HepG2 (cell line): ENCODE results near the gene SCN9A. TPM values are rescaled to one million over a fixed set of nuclear protein-coding genes. Genes with fewer than 3 reads are reported as not detected.

Experiments
- ARID2 ChIP-seq: sonication (generic); formaldehyde crosslinking; IDR thresholded peaks from 2 replicates; pipeline ENCODE4 v1.8.1; 2022; ENCODE audit warnings: mild to moderate bottlenecking, missing genetic modification reagents, borderline replicate concordance
- BCL6 ChIP-seq: IDR thresholded peaks from 2 replicates; pipeline ENCODE4 v1.6.1; 2016; ENCODE audit warnings: missing genetic modification reagents, missing compliant biosample characterization
- CENPT ChIP-seq: sonication (generic); formaldehyde crosslinking; IDR thresholded peaks from 2 replicates; pipeline ENCODE4 v1.8.0; 2022; ENCODE audit warnings: low read depth, mild to moderate bottlenecking, moderate library complexity, missing genetic modification reagents
- EHMT2 ChIP-seq: fragments of 200-600 bp; sonication (generic); IDR thresholded peaks from 2 replicates; pipeline ENCODE4 v1.7.0; 2017; ENCODE audit warnings: antibody characterized with exemption, low read depth, low read length, borderline replicate concordance
- HDAC1 ChIP-seq: sonication (generic); formaldehyde crosslinking; IDR thresholded peaks from 2 replicates; pipeline ENCODE4 v1.5.1; 2020; ENCODE audit warnings: mild to moderate bottlenecking, missing genetic modification reagents
- KLF6 ChIP-seq: IDR thresholded peaks from 2 replicates; pipeline ENCODE4 v1.8.0; 2016; ENCODE audit warnings: missing biosample characterization, missing genetic modification reagents
- MED1 ChIP-seq: sonication (generic); formaldehyde crosslinking; IDR thresholded peaks from 2 replicates; pipeline ENCODE4 v1.4.0; 2020; ENCODE audit warnings: missing genetic modification reagents
- MLLT10 ChIP-seq: sonication (generic); formaldehyde crosslinking; IDR thresholded peaks from 2 replicates; pipeline ENCODE4 v1.4.0; 2020; ENCODE audit warnings: missing genetic modification reagents
- PCBP1 ChIP-seq: fragments of 200-400 bp; formaldehyde crosslinking; IDR thresholded peaks from 2 replicates; pipeline ENCODE4 v1.6.1; 2017; ENCODE audit warnings: mild to moderate bottlenecking, low read depth, low read length, borderline replicate concordance
- POLR2A ChIP-seq, 2 experiments: IDR thresholded peaks; 2 replicates each; pipeline ENCODE4 v1.6.1; 2011; ENCODE audit warnings: low read depth in 2 of 2, low read length in 2 of 2, mild to moderate bottlenecking in 1 of 2, moderate library complexity in 1 of 2; ENCODE audit not compliant: insufficient read depth in 1 of 2
- RBM39 ChIP-seq: fragments of 200-400 bp; formaldehyde crosslinking; IDR thresholded peaks from one replicate; pipeline ENCODE4 v1.6.1; 2018; ENCODE audit warnings: antibody characterized with exemption, mild to moderate bottlenecking, low read depth, low read length; ENCODE audit not compliant: poor library complexity, severe bottlenecking
- REPIN1 ChIP-seq: sonication (generic); formaldehyde crosslinking; IDR thresholded peaks from 2 replicates; pipeline ENCODE4 v1.8.0; 2022; ENCODE audit warnings: missing genetic modification reagents, low read depth, mild to moderate bottlenecking, borderline replicate concordance
- SIX1 ChIP-seq: sonication (generic); formaldehyde crosslinking; IDR thresholded peaks from 2 replicates; pipeline ENCODE4 v1.4.0; 2020; ENCODE audit warnings: missing genetic modification reagents, borderline replicate concordance
- TBX3 ChIP-seq: fragments of 450-650 bp; IDR thresholded peaks from 2 replicates; pipeline ENCODE4 v1.6.1; 2017; ENCODE audit warnings: antibody characterized with exemption, mild to moderate bottlenecking, inconsistent platforms, borderline replicate concordance
- THAP11 ChIP-seq: IDR thresholded peaks from 2 replicates; pipeline ENCODE4 v1.6.1; 2016; ENCODE audit warnings: missing biosample characterization, missing genetic modification reagents
- ZFP90 ChIP-seq: sonication (generic); formaldehyde crosslinking; IDR thresholded peaks from 2 replicates; pipeline ENCODE4 v1.8.0; 2022; ENCODE audit warnings: missing genetic modification reagents, mild to moderate bottlenecking, inconsistent platforms, borderline replicate concordance
- ZNF224 ChIP-seq: sonication (generic); formaldehyde crosslinking; IDR thresholded peaks from 2 replicates; pipeline ENCODE4 v1.5.0; 2020; ENCODE audit warnings: mild to moderate bottlenecking, missing genetic modification reagents
- ZNF274 ChIP-seq: sonication (generic); formaldehyde crosslinking; IDR thresholded peaks from 2 replicates; pipeline ENCODE4 v1.5.1; 2020; ENCODE audit warnings: mild to moderate bottlenecking, missing genetic modification reagents
- ZNF296 ChIP-seq: sonication (generic); formaldehyde crosslinking; conservative IDR thresholded peaks from 2 replicates; pipeline ENCODE4 v1.5.0; 2020; ENCODE audit warnings: mild to moderate bottlenecking, missing genetic modification reagents
- ZNF615 ChIP-seq: sonication (generic); formaldehyde crosslinking; IDR thresholded peaks from 2 replicates; pipeline ENCODE4 v1.5.0; 2020; ENCODE audit warnings: mild to moderate bottlenecking, missing genetic modification reagents, borderline replicate concordance
- ZSCAN21 ChIP-seq: sonication (generic); formaldehyde crosslinking; IDR thresholded peaks from 2 replicates; pipeline ENCODE4 v1.8.0; 2022; ENCODE audit warnings: mild to moderate bottlenecking, missing genetic modification reagents, moderate library complexity, borderline replicate concordance
- polyA plus RNA-seq, 8 experiments: library from polyadenylated mRNA; depleted of rRNA in 3 of 8; stranded (reverse) in 7 of 8; unstranded in 1 of 8; fragments of >200 nt; fragmentation: Illumina TruSeq in 4 of 8; extraction: Trizol in 4 of 8; gene quantifications; 2 replicates each; pipeline versions ENCODE4 v1.2.1 to v1.2.3, GENCODE V29; 2011 to 2016; ENCODE audit warnings: low read depth in 4 of 8, missing spikeins in 1 of 8, mixed read lengths in 1 of 8; ENCODE audit not compliant: insufficient read depth in 1 of 8
- total RNA-seq, 5 experiments: library from RNA; depleted of rRNA; stranded (reverse); fragments of >200 nt; fragmentation: Illumina TruSeq; extraction: Trizol; gene quantifications; 2 replicates each; pipeline ENCODE4 v1.2.3, GENCODE V29; 2016; ENCODE audit warnings: low read depth in 1 of 5
- TF ChIP-seq, protein P1 (sequence below): sonication (generic); formaldehyde crosslinking; IDR thresholded peaks from 2 replicates; pipeline ENCODE4 v1.5.1; 2020; ENCODE audit warnings: missing genetic modification reagents, mild to moderate bottlenecking, borderline replicate concordance
- TF ChIP-seq, protein P2 (sequence below): IDR thresholded peaks from 2 replicates; pipeline ENCODE4 v1.6.1; 2018; ENCODE audit warnings: missing genetic modification reagents
- TF ChIP-seq, protein P3 (sequence below): sonication (generic); formaldehyde crosslinking; IDR thresholded peaks from 2 replicates; pipeline ENCODE4 v1.4.0; 2020; ENCODE audit warnings: missing genetic modification reagents, borderline replicate concordance

SCN9A gene
- total and polyA plus RNA-seq, 2 of the 13 experiments (the other 11 are each of a cell fraction or from before 2014, with no cell fraction given) = 15.3 to 24.3 TPM

DNA sequence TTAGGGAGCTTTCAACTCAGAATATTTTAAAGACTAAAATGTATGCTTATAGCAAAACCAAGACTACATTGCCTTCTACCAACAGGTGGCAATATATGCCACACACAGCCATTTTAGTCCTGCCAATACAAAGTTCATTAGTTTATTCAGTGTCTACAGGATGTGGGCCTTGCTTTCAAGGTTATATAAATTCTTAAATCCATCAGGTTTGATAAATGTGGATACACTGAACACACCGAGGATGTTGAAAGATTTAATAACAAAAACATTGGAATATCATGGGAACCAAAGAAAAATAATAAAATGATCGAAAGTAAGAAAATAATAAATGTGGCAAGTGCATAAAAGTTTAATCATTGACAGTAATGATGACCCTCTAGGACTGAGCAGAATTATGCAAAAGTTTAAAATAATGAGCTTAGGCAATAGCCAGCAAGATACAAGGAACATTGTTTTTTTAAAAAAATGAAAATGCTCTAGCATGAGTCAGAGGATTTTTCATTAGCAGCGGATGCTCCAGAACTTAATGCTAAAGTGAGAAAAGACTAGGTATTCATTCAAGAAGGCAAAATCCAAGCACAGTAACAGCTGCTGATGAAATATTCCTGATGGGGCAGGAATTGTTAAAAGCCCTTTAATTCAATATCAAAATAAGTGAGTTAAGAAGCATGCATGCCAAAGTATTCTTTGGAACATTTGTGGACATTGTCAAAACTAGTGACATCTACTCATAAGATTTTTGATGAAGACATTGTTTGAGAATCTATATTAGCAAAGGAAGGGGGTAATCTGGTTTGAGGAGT, 14.2 kb downstream of the SCN9A start (continued):
- no peak for TF ChIP-seq ZNF615 (CRISPR knock-in tag)
- no peak for TF ChIP-seq MLLT10 (CRISPR knock-in tag)
- TF ChIP-seq, protein P1, sequence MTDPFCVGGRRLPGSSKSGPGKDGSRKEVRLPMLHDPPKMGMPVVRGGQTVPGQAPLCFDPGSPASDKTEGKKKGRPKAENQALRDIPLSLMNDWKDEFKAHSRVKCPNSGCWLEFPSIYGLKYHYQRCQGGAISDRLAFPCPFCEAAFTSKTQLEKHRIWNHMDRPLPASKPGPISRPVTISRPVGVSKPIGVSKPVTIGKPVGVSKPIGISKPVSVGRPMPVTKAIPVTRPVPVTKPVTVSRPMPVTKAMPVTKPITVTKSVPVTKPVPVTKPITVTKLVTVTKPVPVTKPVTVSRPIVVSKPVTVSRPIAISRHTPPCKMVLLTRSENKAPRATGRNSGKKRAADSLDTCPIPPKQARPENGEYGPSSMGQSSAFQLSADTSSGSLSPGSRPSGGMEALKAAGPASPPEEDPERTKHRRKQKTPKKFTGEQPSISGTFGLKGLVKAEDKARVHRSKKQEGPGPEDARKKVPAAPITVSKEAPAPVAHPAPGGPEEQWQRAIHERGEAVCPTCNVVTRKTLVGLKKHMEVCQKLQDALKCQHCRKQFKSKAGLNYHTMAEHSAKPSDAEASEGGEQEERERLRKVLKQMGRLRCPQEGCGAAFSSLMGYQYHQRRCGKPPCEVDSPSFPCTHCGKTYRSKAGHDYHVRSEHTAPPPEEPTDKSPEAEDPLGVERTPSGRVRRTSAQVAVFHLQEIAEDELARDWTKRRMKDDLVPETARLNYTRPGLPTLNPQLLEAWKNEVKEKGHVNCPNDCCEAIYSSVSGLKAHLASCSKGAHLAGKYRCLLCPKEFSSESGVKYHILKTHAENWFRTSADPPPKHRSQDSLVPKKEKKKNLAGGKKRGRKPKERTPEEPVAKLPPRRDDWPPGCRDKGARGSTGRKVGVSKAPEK (CRISPR knock-in tag) = no peak
- TF ChIP-seq PCBP1 = no peak
- no peak for TF ChIP-seq ZNF296 (CRISPR knock-in tag)
- TF ChIP-seq REPIN1 = no peak
- TF ChIP-seq, protein P2, sequence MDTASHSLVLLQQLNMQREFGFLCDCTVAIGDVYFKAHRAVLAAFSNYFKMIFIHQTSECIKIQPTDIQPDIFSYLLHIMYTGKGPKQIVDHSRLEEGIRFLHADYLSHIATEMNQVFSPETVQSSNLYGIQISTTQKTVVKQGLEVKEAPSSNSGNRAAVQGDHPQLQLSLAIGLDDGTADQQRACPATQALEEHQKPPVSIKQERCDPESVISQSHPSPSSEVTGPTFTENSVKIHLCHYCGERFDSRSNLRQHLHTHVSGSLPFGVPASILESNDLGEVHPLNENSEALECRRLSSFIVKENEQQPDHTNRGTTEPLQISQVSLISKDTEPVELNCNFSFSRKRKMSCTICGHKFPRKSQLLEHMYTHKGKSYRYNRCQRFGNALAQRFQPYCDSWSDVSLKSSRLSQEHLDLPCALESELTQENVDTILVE (CRISPR knock-in tag) = peak; percentile 87; the same call in 1 of the 2 replicates
- TF ChIP-seq ARID2 = no peak
- peak; percentile 54 for TF ChIP-seq THAP11
- peak; percentile 52; the same call in 1 of the 2 replicates for TF ChIP-seq EHMT2
- 0 out of 2 replicates have a peak, but pooled peaks have one; percentile 59 for TF ChIP-seq KLF6 (CRISPR knock-in tag)
- TF ChIP-seq ZNF224 (CRISPR knock-in tag) = no peak
- TF ChIP-seq ZSCAN21 (CRISPR knock-in tag) = no peak
- TF ChIP-seq, protein P3, sequence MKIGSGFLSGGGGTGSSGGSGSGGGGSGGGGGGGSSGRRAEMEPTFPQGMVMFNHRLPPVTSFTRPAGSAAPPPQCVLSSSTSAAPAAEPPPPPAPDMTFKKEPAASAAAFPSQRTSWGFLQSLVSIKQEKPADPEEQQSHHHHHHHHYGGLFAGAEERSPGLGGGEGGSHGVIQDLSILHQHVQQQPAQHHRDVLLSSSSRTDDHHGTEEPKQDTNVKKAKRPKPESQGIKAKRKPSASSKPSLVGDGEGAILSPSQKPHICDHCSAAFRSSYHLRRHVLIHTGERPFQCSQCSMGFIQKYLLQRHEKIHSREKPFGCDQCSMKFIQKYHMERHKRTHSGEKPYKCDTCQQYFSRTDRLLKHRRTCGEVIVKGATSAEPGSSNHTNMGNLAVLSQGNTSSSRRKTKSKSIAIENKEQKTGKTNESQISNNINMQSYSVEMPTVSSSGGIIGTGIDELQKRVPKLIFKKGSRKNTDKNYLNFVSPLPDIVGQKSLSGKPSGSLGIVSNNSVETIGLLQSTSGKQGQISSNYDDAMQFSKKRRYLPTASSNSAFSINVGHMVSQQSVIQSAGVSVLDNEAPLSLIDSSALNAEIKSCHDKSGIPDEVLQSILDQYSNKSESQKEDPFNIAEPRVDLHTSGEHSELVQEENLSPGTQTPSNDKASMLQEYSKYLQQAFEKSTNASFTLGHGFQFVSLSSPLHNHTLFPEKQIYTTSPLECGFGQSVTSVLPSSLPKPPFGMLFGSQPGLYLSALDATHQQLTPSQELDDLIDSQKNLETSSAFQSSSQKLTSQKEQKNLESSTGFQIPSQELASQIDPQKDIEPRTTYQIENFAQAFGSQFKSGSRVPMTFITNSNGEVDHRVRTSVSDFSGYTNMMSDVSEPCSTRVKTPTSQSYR (CRISPR knock-in tag) = no peak
- TF ChIP-seq SIX1 (CRISPR knock-in tag) = no peak
- no peak for TF ChIP-seq TBX3
- TF ChIP-seq MED1 (CRISPR knock-in tag) = peak; percentile 51
- TF ChIP-seq RBM39 = no peak
- TF ChIP-seq POLR2A (IDR thresholded peaks at IDR 0.05; ENCODE audit: insufficient read depth in 1 of 2, low read depth in 2 of 2, low read length in 2 of 2) = no peak
- TF ChIP-seq BCL6 (CRISPR knock-in tag) = no peak
- no peak for TF ChIP-seq HDAC1 (CRISPR knock-in tag)
- TF ChIP-seq ZNF274 (CRISPR knock-in tag) = no peak
- no peak for TF ChIP-seq CENPT (CRISPR knock-in tag)
- no peak for TF ChIP-seq ZFP90 (CRISPR knock-in tag)
